GDM1 (cell line): ENCODE data around the gene FNDC3A.
A peak's percentile ranks its signal among the peaks of the same experiment; 100 is the strongest.
"Not testable (repeated sequence)": the region's sequence is repeated elsewhere in the genome, so short reads cannot be mapped to it uniquely, and the experiment has no call there.

Experiments used
- DNase-seq: peaks from one replicate; lab custom pipeline; 2025; lab: John Stamatoyannopoulos, UW

Gene FNDC3A

DNA sequence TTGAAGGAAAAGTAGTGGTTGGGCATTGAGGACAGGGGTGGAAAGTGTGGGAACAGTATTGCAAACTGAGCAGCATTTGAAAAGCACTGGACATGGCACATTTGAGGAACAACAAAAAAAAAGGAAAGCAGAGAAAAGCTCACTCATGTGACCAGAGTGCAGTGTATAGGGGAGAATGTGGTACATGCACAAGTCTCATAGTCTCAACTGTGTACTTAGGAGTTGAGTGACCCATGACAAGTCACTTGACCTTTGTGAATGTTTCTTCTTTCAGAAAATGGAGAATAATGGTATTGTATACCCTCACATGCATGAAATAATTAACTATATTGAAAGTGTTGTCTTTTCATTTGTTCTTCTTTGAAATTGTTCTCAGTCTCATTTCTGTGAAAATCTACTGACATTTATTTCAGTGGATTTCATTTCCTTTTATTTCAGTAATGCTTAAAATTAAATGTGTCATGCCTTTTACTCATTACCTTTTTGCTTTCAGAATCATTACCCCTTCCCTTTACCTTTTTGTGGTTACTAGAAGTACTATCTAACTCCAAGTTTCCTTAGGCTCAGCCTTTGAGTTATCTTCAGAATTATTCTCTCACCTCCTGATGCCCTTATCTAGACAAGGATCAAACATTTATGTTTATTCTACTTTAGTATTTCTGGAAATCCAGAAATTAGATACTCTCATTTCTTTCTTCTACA lies 165.3 kb downstream of the FNDC3A start:
- no peak for DNase-seq

- DNase-seq: no peak
Measured at GRCh38 chr13:49146950-49147355, 171.2 kb downstream of the FNDC3A start.

DNA sequence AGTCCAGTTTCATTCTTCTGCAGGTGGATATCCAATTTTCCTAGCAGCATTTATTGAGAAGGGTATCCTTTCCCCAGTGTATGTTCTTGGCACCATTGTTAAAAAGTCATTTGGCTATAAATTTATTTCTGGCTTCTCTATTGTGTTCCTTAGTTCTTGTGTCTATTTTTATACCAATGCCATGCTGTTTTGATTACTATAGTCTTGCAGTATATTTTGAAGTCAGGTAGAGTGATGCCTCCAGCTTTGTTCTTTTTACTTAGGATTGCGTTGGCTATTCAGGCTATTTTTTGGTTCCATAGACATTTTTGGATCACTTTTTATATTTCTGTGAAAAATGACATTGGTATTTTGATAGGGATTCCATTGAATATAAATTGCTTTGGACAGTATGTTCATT lies 172.7 kb downstream of the FNDC3A start:
- no peak for DNase-seq

- DNase-seq: not testable (repeated sequence)
Measured at GRCh38 chr13:49157955-49158584, 182.4 kb downstream of the FNDC3A start.

- DNase-seq: not testable (repeated sequence)
Measured at GRCh38 chr13:49163162-49163561, 187.4 kb downstream of the FNDC3A start.

- DNase-seq: no peak
Measured at GRCh38 chr13:49164712-49165111, 189.0 kb downstream of the FNDC3A start.

DNA sequence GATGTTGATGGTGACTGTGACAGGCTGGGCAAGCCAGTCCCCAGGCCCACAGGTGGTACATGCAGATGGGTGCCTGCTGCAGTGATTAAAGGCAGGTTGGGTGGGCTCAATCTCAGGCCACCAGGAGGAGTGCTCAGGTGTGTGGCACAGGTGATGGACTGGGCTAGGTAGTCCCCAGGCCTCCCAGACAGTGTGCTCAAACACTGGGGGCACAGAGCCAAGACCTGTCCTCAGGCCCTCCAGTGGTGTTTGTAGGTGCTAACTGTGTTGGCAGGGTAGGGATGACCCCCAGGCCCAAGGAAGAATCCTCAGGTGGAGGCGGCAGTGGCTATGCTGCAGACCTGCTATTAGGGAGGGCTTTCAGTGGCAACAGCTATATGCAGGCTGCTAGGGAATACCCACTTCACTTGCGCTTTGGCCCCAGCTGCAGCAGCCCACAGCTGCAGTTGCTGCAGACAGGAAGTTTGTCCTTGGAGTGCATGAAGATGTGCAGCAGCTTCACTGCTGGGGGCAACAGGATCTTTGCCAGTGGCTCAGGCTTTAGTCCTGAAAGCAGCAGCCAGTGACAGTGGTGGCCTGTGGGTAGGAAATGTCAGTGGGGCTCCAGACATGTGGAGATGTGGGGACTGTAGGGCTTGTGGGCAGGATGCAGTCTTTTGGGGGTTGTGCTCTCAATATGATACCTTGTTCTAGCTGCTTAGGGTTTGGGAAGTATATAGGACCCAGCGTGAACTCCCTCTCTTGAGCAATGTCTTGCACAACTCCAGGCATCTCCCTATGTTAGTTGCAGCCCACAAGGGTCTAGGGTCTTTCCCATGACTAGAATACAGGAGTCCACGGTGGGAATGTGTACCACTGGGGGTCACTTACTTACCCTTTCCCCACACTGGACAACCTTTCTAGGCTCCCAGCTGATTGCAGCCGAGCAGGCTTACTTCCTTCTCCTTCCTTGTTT lies 190.4 kb downstream of the FNDC3A start:
- no peak for DNase-seq

- DNase-seq: no peak
Measured at GRCh38 chr13:49171359-49171758, 195.6 kb downstream of the FNDC3A start.

DNA sequence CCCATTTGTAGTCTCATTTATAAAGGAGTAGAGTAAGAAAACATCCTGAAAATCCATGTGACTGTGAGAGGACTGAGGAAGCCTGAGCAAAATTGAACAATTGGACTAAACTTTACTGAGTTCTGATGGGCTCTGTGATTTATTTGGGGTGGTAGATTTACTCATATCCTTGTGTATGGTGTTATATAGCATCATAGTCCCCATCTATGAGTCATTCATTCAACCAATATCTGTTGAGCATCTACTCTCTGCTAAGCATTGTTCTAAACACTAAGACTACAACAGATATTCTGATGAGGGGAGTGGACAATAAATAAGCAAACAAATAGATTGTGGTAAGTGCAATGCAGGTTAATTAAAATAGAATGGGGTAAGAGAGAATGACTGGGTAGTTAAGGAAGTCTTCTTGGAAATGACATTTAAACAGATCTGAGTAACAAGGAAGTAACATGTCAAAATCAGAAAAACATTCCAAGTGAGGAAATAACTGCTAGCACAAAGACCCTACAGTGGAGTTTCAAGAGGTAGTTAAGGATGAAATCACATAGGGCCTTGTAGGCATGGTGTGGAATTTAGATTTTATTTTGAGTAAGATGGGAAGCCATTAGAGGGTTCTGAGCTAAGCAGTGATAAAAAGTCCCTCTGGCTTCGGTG lies 208.1 kb downstream of the FNDC3A start:
- no peak for DNase-seq

DNA sequence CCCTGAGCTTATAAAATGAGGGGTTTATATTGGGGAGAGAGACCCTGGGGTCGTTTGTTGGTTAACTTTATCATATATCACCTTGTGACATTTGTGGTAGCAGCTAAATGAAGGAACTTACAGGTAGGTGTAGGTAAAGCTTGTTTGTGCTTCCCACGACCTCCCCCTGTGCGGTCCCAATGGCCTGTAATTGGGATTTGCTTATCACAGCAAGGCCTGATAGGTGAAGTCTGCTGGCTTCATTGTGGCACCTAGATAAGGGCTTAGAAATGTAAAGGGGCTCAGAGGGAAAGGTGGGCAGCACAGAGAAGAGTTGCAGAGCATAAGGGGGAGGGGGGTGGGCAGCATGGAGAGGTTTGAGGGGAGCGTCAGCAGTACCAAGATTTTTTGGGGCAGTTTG lies 208.9 kb downstream of the FNDC3A start:
- DNase-seq: no peak

GRCh38 chr13:49185264-49185663 lies 209.6 kb downstream of the FNDC3A start:
- DNase-seq: no peak

DNA sequence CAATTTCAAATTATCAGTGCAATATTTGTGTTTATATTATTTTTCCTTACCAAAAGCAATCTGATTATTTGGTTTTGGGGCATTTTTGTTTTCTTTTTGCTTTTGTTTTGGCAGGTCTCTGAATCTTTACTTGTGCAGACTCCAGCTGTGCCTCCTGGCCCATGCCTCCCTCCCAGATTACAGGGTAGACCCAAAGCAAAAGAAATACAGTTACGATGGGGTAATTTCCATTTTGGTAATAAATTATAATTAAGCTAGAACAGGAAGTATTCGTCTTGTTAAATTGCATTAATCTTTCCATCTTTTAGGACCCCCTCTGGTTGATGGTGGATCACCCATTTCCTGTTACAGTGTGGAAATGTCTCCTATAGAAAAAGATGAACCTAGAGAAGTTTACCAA lies 215.2 kb downstream of the FNDC3A start:
- DNase-seq: no peak

- DNase-seq: no peak
Measured at GRCh38 chr13:49206641-49207040, 230.9 kb downstream of the FNDC3A start.

GRCh38 chr13:49208619-49209018 lies 232.9 kb downstream of the FNDC3A start:
- no peak for DNase-seq

DNA sequence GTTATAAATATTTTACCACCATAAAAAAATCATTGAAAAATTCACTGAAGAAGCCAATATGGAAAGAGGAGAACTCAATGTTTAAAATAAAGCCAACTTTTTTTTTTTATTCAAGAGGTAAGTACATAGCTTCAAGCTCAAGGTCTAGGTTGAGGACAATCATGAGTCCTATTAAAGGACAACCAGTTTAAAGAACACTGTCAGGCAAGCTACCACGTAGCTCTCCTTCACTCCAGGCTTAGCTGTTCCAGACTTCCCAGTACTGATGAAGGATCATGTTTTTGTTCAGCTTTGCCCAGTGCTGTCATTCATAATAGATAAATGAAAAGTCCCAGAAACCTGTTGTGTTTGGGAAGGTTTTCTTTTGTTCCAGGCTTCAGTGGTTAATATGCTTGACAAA lies 234.4 kb downstream of the FNDC3A start:
- DNase-seq: no peak

- DNase-seq: no peak
Measured at GRCh38 chr13:49210669-49211068, 235.0 kb downstream of the FNDC3A start.

GRCh38 chr13:49213539-49213938 lies 237.8 kb downstream of the FNDC3A start:
- DNase-seq: no peak

DNA sequence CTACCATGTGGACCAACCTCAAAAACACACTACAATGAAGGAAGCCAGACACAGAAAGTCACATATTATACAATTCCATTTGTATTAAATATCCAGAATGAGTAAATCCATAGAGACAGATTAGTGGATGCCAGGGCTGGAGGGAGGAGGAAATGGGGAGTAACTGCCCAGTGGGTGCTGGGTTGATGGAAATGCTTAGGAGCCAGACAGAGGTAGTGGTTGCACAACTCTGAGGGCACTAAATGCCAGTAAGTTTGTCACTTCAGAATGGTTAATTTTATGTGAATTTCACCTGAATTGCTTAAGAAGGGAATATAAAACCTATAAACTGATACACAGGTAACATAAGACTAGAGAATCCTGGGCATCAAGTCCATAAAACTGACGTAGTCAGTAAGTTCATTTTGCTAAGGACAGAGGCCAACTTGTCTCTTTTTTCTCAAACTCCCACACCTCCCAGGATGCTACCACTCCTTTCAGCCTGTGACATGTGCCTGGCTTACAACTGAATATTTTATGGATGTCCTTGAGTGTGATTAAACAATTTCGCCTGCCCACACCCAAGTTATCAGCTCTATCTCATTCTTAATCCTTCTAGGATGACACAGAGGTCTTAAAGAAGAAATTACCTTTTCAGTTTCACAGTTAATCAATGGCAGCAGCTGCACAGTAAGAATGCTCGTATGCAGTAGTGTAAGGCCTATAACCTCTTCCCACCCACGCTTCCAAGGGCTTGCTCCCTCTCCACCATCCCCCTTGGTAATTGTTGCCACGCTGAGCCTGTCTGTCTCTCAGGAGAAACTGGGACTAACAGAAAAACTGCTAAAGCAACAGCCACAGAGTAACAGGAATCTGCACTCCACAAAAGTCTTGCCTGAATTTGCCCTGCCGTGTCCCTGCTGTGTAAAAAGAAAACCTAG lies 238.5 kb downstream of the FNDC3A start:
- no peak for DNase-seq

GRCh38 chr13:49214917-49215376 lies 239.2 kb downstream of the FNDC3A start:
- peak; percentile 82 for DNase-seq

DNA sequence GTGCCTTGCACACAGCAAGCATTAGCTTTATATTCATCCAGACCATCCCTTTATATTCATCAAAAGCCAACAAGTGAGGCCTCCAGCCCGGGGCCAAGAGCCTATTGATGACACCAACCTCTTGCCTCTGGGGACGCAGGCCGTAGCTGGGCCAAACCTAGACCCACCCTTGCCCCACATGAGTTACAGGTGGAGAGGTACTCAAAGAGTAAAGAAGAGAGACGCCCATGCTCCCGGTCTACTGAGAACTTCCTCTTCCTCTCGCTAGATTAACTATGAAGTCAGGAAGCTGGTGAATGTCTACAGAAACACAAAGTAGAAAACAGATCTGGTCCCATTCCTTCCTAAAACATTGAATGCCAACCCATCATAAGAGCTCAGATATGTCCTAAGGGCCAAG lies 240.6 kb downstream of the FNDC3A start:
- DNase-seq: no peak

- DNase-seq: no peak
Measured at GRCh38 chr13:49217962-49218492, 242.3 kb downstream of the FNDC3A start.
